K562 (cell line): ENCODE measurements around the gene AQP5. TPM values are rescaled to one million over a fixed set of nuclear protein-coding genes. Genes with fewer than 3 reads are reported as not detected.

Experiments used
- ATAC-seq: fragments of 200-7000 bp; cut with Tn5 transposase; 3 replicates; pipeline ENCODE4 v1.9.1; 2020; ENCODE audit warnings: moderate library complexity
- BruUV-seq: library from RNA; stranded (reverse); fragments of 400-500 nt; replicated peaks from 2 replicates; lab custom pipeline; 2021; lab: Mats Ljungman, UMichigan
- CTCF ChIA-PET: fragments of 300-600 bp; formaldehyde crosslinking; extraction: SDS; loops from one replicate; lab custom pipeline; 2021; ENCODE audit warnings: low intra/inter-chr PET ratio; lab: Yijun Ruan, JAX
- POLR2A ChIA-PET: fragments of 300-600, 350-650 bp; sonication (Branson Sonifier 250); formaldehyde crosslinking; extraction: SDS; loops from one replicate; lab custom pipeline; 2021; ENCODE audit warnings: antibody characterized with exemption, inconsistent platforms; lab: Yijun Ruan, JAX
- DNase-seq, 4 experiments: peaks; one replicate each; pipeline versions ENCODE4 v3.0.0 to v3.0.0-alpha.2; 2011 to 2018; ENCODE audit warnings: low spot score in 3 of 4, mixed read lengths in 3 of 4; ENCODE audit errors: extremely low read depth in 1 of 4
- FAIRE-seq: peaks from 2 replicates; lab custom pipeline; 2011; peaks lifted over from hg19 to GRCh38; lab: Jason Lieb, UNC
- H2AFZ ChIP-seq: 2 replicates; pipeline ENCODE4 v1.6.0; 2011; ENCODE audit warnings: low read depth, low read length, control low read depth, inconsistent platforms
- H3K27ac ChIP-seq: fragments of 200-600 bp; 3 replicates; pipeline ENCODE4 v1.8.0; 2011; ENCODE audit warnings: low read depth, mild to moderate bottlenecking, control low read depth, inconsistent platforms, low read length, moderate library complexity, mixed read lengths; ENCODE audit errors: extremely low read depth
- H3K27me3 ChIP-seq, 2 experiments: fragments of 300-600 bp in 1 of 2; 2 replicates in 1 of 2; 3 replicates in 1 of 2; pipeline versions ENCODE4 v1.6.0 to v1.8.0; 2011; ENCODE audit warnings: inconsistent platforms in 2 of 2, low read length in 2 of 2, mild to moderate bottlenecking in 1 of 2, mixed read lengths in 1 of 2, moderate library complexity in 1 of 2; ENCODE audit not compliant: control insufficient read depth in 2 of 2, insufficient read depth in 2 of 2
- H3K36me3 ChIP-seq: fragments of 300-600 bp; 3 replicates; pipeline ENCODE4 v1.8.0; 2011; ENCODE audit warnings: mild to moderate bottlenecking, low read length, inconsistent platforms; ENCODE audit not compliant: control insufficient read depth, insufficient read depth
- H3K4me1 ChIP-seq, 2 experiments: fragments of 200-600 bp in 1 of 2; replicated peaks in 1 of 2; 2 replicates in 1 of 2; 3 replicates in 1 of 2; pipeline versions ENCODE4 v1.5.1 to v1.8.0; 2011; ENCODE audit warnings: inconsistent platforms in 2 of 2, low read length in 2 of 2, mild to moderate bottlenecking in 1 of 2, mixed read lengths in 1 of 2, moderate library complexity in 1 of 2; ENCODE audit not compliant: control insufficient read depth in 2 of 2, insufficient read depth in 2 of 2
- H3K4me2 ChIP-seq: 2 replicates; pipeline ENCODE4 v1.6.1; 2011; ENCODE audit warnings: low read length, control low read depth, inconsistent platforms, mixed read lengths; ENCODE audit not compliant: insufficient read depth
- H3K4me3 ChIP-seq: fragments of 200-600 bp; sonication (generic), shearing (Covaris generic); 2 replicates; pipeline ENCODE4 v1.5.1; 2016; ENCODE audit warnings: control low read depth, inconsistent platforms
- H3K79me2 ChIP-seq: fragments of 200-600 bp; 3 replicates; pipeline ENCODE4 v1.8.0; 2011; ENCODE audit warnings: low read length, inconsistent platforms; ENCODE audit not compliant: control insufficient read depth, insufficient read depth
- H3K9ac ChIP-seq, 2 experiments: 2 replicates each; pipeline versions ENCODE4 v1.6.0 to v1.6.1; 2011; ENCODE audit warnings: low read depth in 2 of 2, low read length in 2 of 2, control low read depth in 1 of 2, inconsistent platforms in 1 of 2, mild to moderate bottlenecking in 1 of 2, mixed read lengths in 1 of 2; ENCODE audit not compliant: insufficient read depth in 1 of 2
- H3K9me1 ChIP-seq: one replicate; pipeline ENCODE4 v1.6.0; 2011; ENCODE audit warnings: inconsistent platforms, mild to moderate bottlenecking, low read length, moderate library complexity; ENCODE audit not compliant: control insufficient read depth, insufficient read depth
- H3K9me3 ChIP-seq: replicated peaks from 2 replicates; pipeline ENCODE4 v1.5.1; 2011; ENCODE audit warnings: low read depth, low read length, inconsistent platforms; ENCODE audit not compliant: control insufficient read depth, insufficient read depth
- H4K20me1 ChIP-seq: replicated peaks from 2 replicates; pipeline ENCODE4 v1.6.1; 2011; ENCODE audit warnings: low read length, inconsistent platforms, mixed read lengths; ENCODE audit not compliant: control insufficient read depth, insufficient read depth
- CBFA2T2 ChIP-seq: fragments of 450-650 bp; conservative IDR thresholded peaks from 2 replicates; pipeline ENCODE4 v1.6.1; 2017; ENCODE audit warnings: mild to moderate bottlenecking
- MCM5 ChIP-seq: fragments of 450-650 bp; IDR thresholded peaks from 2 replicates; pipeline ENCODE4 v1.6.1; 2016; ENCODE audit warnings: low read depth
- MEF2D ChIP-seq: conservative IDR thresholded peaks from 2 replicates; pipeline ENCODE4 v1.6.1; 2016; ENCODE audit warnings: low read depth, missing genetic modification characterization, missing compliant biosample characterization
- NKRF ChIP-seq: fragments of 450-650 bp; IDR thresholded peaks from 2 replicates; pipeline ENCODE4 v1.6.1; 2016; ENCODE audit warnings: borderline replicate concordance
- SRSF7 ChIP-seq: fragments of 200-400 bp; formaldehyde crosslinking; optimal IDR thresholded peaks from 2 replicates; pipeline ENCODE3; 2017; ENCODE audit warnings: mild to moderate bottlenecking, low read depth, low read length
- STAT6 ChIP-seq: sonication (generic); formaldehyde crosslinking; IDR thresholded peaks from 2 replicates; pipeline ENCODE4 v1.8.1; 2023; ENCODE audit warnings: mild to moderate bottlenecking, missing genetic modification reagents
- ZBTB7A ChIP-seq: IDR thresholded peaks from 2 replicates; pipeline ENCODE4 v1.6.1; 2011; ENCODE audit warnings: low read depth, mild to moderate bottlenecking, low read length, moderate library complexity, borderline replicate concordance; ENCODE audit not compliant: control insufficient read depth
- ZNF584 ChIP-seq: fragments of 200-800 bp; sonication (Bioruptor generic); IDR thresholded peaks from 2 replicates; pipeline ENCODE4 v1.6.1; 2016; ENCODE audit warnings: low read depth, mild to moderate bottlenecking, missing genetic modification characterization, missing compliant biosample characterization
- WGBS: fragments of 100-300 bp; shearing (Covaris generic); methylation state at CpG from one replicate; pipeline ENCODE4 v1.1.6; 2016; ENCODE audit warnings: low coverage, mixed read lengths; ENCODE audit not compliant: insufficient coverage; ENCODE audit errors: missing lambda C conversion rate; 5-methylcytosine and 5-hydroxymethylcytosine counted together
- in situ Hi-C: fragments of 300-500 bp; cut with MboI; formaldehyde crosslinking; loops from 4 replicates; pipeline ENCODE4 v1.15.0; 2018; ENCODE audit warnings: inconsistent platforms, mixed read lengths
- intact Hi-C: fragments of 100-400 bp; cut with micrococcal nuclease; formaldehyde crosslinking; loops from 2 replicates; pipeline ENCODE4 v1.14.2; 2022
- polyA plus RNA-seq, 8 experiments: library from polyadenylated mRNA; depleted of rRNA in 4 of 8; stranded (reverse) in 5 of 8; unstranded in 3 of 8; fragments of >200 nt; fragmentation: Nextera tagmentation in 2 of 8; fragmentation: Illumina TruSeq in 1 of 8; extraction: Ambion mirVana in 2 of 8; extraction: Trizol in 1 of 8; gene quantifications; 2 replicates each; pipeline versions ENCODE4 v1.2.1 to v1.2.3, GENCODE V29; 2011 to 2014; ENCODE audit warnings: inconsistent platforms in 1 of 8, missing spikeins in 1 of 8
- total RNA-seq, 7 experiments: library from RNA; depleted of rRNA in 6 of 7; stranded (reverse); fragments of >200 nt in 6 of 7; fragmentation: Illumina TruSeq in 2 of 7; extraction: Trizol in 2 of 7; gene quantifications; 2 replicates each; pipeline versions ENCODE4 v1.2.1 to v1.2.3, GENCODE V29; 2011 to 2021; ENCODE audit warnings: low replicate concordance in 1 of 7

The AQP5 gene
- total and polyA plus RNA-seq, 9 of the 15 experiments (the other 6 are each of a cell fraction or from before 2014, with no cell fraction given) = not detected

- no TSS peak for BruUV-seq
- ATAC-seq = no peak
- H3K4me3 ChIP-seq = no peak overlapping the region
- TF ChIP-seq MCM5 = no peak
- no peak for TF ChIP-seq STAT6
- TF ChIP-seq NKRF = no peak
- TF ChIP-seq ZNF584 = no peak
- TF ChIP-seq MEF2D (tag) = no peak
- TF ChIP-seq ZBTB7A = no peak
- TF ChIP-seq CBFA2T2 = no peak
- no peak for TF ChIP-seq SRSF7
- TF ChIP-seq, all 486 proteins: peak for 0
- Histone ChIP-seq H3K4me2 (no peak overlapping the region), H3K79me2 (no peaks in the 10 kb centered on the region), H2AFZ (no peak overlapping the region), H3K36me3 (no peaks in the 10 kb centered on the region), H3K27ac (no peak overlapping the region), H3K9me3 (no peaks in the 10 kb centered on the region), H3K9me1 (no peaks in the 10 kb centered on the region), H3K27me3 (peaks cover 11 to 47% of the 10 kb centered on the region in 2 experiments; a peak in 3 of 5 replicates), H4K20me1 (no peaks in the 10 kb centered on the region), H3K4me1 (peaks cover 0 to 25% of the 10 kb centered on the region in 2 experiments; a peak in 2 of 5 replicates), H3K9ac (no peak overlapping the region)
- intact Hi-C loops = no loop called here
- DNase-seq (no peak), FAIRE-seq (no peak)
- ChIA-PET POLR2A (interaction anchor here (0.6 to 0.9 kb wide), 2 partner anchors 13 to 16 kb away, joined by 3 to 4 read pairs; no protein-coding TSS in a partner anchor), CTCF (interaction anchor here (0.7 kb wide), 1 partner anchor 21 kb away, joined by 7 read pairs; no protein-coding TSS in a partner anchor)
- in situ Hi-C loops = no loop called here
- 19% methylated on average over 4 of the region's 4 CpGs for WGBS
Observed at GRCh38 chr12:49953151-49953550, 8.5 kb upstream of the AQP5 start.
